Neural progenitor cell (in vitro differentiated cells): ENCODE results near the gene TUBGCP3. TPM values are rescaled to one million over a fixed set of nuclear protein-coding genes. Genes with fewer than 3 reads are reported as not detected.

Experiments
- DNase-seq: peaks from one replicate; pipeline ENCODE4 v3.0.0-alpha.2; 2016; ENCODE audit warnings: low spot score
- H2AFZ ChIP-seq: fragments of 200-600 bp; sonication (generic); replicated peaks from 2 replicates; pipeline ENCODE4 v1.6.1; 2016; ENCODE audit warnings: antibody characterized with exemption
- H3F3A ChIP-seq: fragments of 200-600 bp; sonication (generic); 2 replicates; pipeline ENCODE4 v1.6.1; 2016; ENCODE audit warnings: antibody characterized with exemption, low read depth
- H3K27ac ChIP-seq: fragments of 200-600 bp; sonication (generic); 2 replicates; pipeline ENCODE4 v1.5.1; 2016; ENCODE audit warnings: mild to moderate bottlenecking
- H3K27me3 ChIP-seq: fragments of 200-600 bp; sonication (generic); 2 replicates; pipeline ENCODE4 v1.6.1; 2016; ENCODE audit warnings: mild to moderate bottlenecking, moderate library complexity
- H3K36me3 ChIP-seq: fragments of 200-600 bp; sonication (generic); 2 replicates; pipeline ENCODE4 v1.5.1; 2016
- H3K4me1 ChIP-seq: fragments of 200-600 bp; sonication (generic); 2 replicates; pipeline ENCODE4 v1.6.1; 2016; ENCODE audit warnings: mixed run types
- H3K4me2 ChIP-seq: fragments of 200-600 bp; sonication (generic); 2 replicates; pipeline ENCODE4 v1.6.1; 2016
- H3K4me3 ChIP-seq: fragments of 200-600 bp; sonication (generic); 2 replicates; pipeline ENCODE4 v1.5.1; 2016
- H3K79me2 ChIP-seq: fragments of 200-600 bp; sonication (generic); 2 replicates; pipeline ENCODE4 v1.6.1; 2016; ENCODE audit warnings: low read depth
- H3K9ac ChIP-seq: fragments of 200-600 bp; sonication (generic); 2 replicates; pipeline ENCODE4 v1.6.1; 2016
- H3K9me3 ChIP-seq: fragments of 200-600 bp; sonication (generic); 2 replicates; pipeline ENCODE4 v1.5.1; 2016; ENCODE audit warnings: low read depth
- H4K20me1 ChIP-seq: fragments of 200-600 bp; sonication (generic); 2 replicates; pipeline ENCODE4 v1.6.1; 2016; ENCODE audit warnings: low read depth
- H3K27ac Mint-ChIP-seq: 3 replicates; pipeline ENCODE4 v1.8.0; 2021; ENCODE audit warnings: mixed read lengths
- H3K27me3 Mint-ChIP-seq: 2 replicates; pipeline ENCODE4 v1.8.0; 2022; ENCODE audit warnings: low read depth, mild to moderate bottlenecking, inconsistent platforms, moderate library complexity, mixed read lengths; ENCODE audit not compliant: insufficient read depth
- H3K36me3 Mint-ChIP-seq: 3 replicates; pipeline ENCODE4 v1.8.0; 2021; ENCODE audit warnings: mixed read lengths
- H3K4me1 Mint-ChIP-seq: 3 replicates; pipeline ENCODE4 v1.8.0; 2021; ENCODE audit warnings: mixed read lengths
- H3K4me3 Mint-ChIP-seq: 3 replicates; pipeline ENCODE4 v1.8.0; 2021; ENCODE audit warnings: mild to moderate bottlenecking, moderate library complexity, mixed read lengths
- H3K9me3 Mint-ChIP-seq: 3 replicates; pipeline ENCODE4 v1.8.0; 2020; ENCODE audit warnings: mixed read lengths
- EZH2 ChIP-seq: fragments of 200-600 bp; sonication (generic); IDR thresholded peaks from 2 replicates; pipeline ENCODE4 v1.6.1; 2017; ENCODE audit warnings: antibody characterized with exemption, mild to moderate bottlenecking, moderate library complexity
- EZH2phosphoT487 ChIP-seq: fragments of 200-600 bp; sonication (generic); IDR thresholded peaks from 2 replicates; pipeline ENCODE4 v1.6.1; 2017; ENCODE audit warnings: antibody characterized with exemption
- total RNA-seq: library from RNA; depleted of rRNA; stranded (reverse); fragments of >200 nt; gene quantifications from 2 replicates; pipeline ENCODE4 v1.2.3, GENCODE V29; 2015; ENCODE audit warnings: low replicate concordance
- TF ChIP-seq, protein P1 (sequence below): fragments of 200-600 bp; sonication (generic); IDR thresholded peaks from 2 replicates; pipeline ENCODE4 v1.5.1; 2017; ENCODE audit warnings: antibody characterized with exemption, mild to moderate bottlenecking

Gene TUBGCP3
- total RNA-seq, 1 donor from 2014 or later, result 33.6 TPM

DNA sequence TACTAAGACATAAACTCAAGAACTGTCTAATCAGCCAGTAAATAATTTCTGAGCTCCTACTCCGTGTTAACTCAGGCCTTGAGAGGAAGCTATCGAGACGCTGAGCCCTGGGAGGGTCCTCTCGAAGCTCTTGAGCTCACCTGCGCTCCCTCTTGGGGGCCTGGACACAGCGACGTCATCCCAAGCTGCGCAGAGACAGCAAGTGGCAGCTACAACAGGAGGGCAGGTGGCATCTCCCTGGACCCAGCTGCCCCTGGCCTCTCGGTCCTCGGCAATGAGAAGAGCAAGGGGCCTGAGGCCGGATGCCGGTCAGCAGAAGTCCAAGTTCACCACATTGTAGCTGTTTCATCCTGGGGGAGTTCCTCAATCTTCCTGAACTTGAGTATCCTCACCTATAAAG lies 30.5 kb upstream of the TUBGCP3 start:
- Mint-ChIP-seq H3K27ac (no peak overlapping the region), H3K27me3 (peaks cover 10% of the 10 kb centered on the region), H3K4me1 (peaks cover 5% of the 10 kb centered on the region), H3K9me3 (no peaks in the 10 kb centered on the region), H3K4me3 (no peak overlapping the region), H3K36me3 (no peaks in the 10 kb centered on the region)
- H3K4me3 ChIP-seq, result no peak overlapping the region
- no peaks in the 10 kb centered on the region for H4K20me1 ChIP-seq
- no peaks in the 10 kb centered on the region for H3K9me3 ChIP-seq
- peaks cover 4% of the 10 kb centered on the region for H3F3A ChIP-seq
- H3K79me2 ChIP-seq, result no peaks in the 10 kb centered on the region
- no peak overlapping the region for H2AFZ ChIP-seq
- H3K27me3 ChIP-seq, result peaks cover 9% of the 10 kb centered on the region
- no peaks in the 10 kb centered on the region for H3K4me1 ChIP-seq
- no peak overlapping the region for H3K4me2 ChIP-seq
- no peaks in the 10 kb centered on the region for H3K36me3 ChIP-seq
- TF ChIP-seq, protein P1, sequence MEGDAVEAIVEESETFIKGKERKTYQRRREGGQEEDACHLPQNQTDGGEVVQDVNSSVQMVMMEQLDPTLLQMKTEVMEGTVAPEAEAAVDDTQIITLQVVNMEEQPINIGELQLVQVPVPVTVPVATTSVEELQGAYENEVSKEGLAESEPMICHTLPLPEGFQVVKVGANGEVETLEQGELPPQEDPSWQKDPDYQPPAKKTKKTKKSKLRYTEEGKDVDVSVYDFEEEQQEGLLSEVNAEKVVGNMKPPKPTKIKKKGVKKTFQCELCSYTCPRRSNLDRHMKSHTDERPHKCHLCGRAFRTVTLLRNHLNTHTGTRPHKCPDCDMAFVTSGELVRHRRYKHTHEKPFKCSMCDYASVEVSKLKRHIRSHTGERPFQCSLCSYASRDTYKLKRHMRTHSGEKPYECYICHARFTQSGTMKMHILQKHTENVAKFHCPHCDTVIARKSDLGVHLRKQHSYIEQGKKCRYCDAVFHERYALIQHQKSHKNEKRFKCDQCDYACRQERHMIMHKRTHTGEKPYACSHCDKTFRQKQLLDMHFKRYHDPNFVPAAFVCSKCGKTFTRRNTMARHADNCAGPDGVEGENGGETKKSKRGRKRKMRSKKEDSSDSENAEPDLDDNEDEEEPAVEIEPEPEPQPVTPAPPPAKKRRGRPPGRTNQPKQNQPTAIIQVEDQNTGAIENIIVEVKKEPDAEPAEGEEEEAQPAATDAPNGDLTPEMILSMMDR, result no peak
- TF ChIP-seq EZH2phosphoT487 (no peak), EZH2 (no peak)
- DNase-seq, result no peak
- no peak overlapping the region for H3K27ac ChIP-seq
- H3K9ac ChIP-seq, result no peak overlapping the region

DNA sequence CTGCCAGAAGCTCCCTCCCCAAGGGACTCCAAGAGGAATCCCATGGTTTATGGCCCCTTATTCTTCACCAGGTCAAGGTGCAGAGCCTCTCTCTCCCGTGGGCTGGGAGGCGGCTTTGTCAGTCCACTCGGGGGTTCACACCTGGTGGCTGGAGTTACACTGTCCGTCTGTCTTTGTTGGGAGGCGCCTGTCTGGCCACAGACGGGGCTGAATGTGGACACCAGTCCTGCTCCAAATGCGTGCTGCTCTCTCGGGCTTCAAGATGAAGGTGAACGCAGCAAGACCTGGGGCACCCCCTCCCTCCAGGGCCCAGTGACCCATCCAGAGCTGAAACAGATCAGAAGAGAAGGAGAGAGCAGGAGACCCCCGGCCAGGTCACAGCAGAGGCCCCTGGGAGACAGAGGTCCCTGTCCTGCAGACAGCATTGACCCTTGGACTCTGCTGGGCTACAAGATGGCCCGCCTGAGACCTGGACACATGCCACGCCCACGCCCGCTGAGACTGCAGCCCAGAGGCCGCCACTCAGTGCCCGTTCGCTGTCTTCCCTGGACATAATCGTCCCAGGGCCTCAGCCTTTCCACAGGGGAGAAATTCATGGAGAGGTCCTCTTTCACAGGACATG lies 29.9 kb upstream of the TUBGCP3 start:
- Histone ChIP-seq H3K79me2 (no peaks in the 10 kb centered on the region), H3K4me2 (no peak overlapping the region), H3K36me3 (no peaks in the 10 kb centered on the region), H2AFZ (no peak overlapping the region), H3K27me3 (peaks cover 9% of the 10 kb centered on the region), H3K9ac (no peak overlapping the region), H3K4me1 (no peaks in the 10 kb centered on the region), H3K4me3 (no peak overlapping the region), H3K9me3 (no peaks in the 10 kb centered on the region), H3K27ac (no peak overlapping the region), H3F3A (peaks cover 4% of the 10 kb centered on the region), H4K20me1 (no peaks in the 10 kb centered on the region)
- Mint-ChIP-seq H3K27me3 (peaks cover 7% of the 10 kb centered on the region), H3K36me3 (no peaks in the 10 kb centered on the region), H3K4me1 (peaks cover 5% of the 10 kb centered on the region), H3K27ac (peak overlapping the region; percentile 69), H3K4me3 (no peak overlapping the region), H3K9me3 (no peaks in the 10 kb centered on the region)
- TF ChIP-seq EZH2 (no peak), EZH2phosphoT487 (no peak)
- TF ChIP-seq, protein P1, result no peak
- no peak for DNase-seq

- Mint-ChIP-seq H3K9me3 (no peaks in the 10 kb centered on the region), H3K27ac (no peak overlapping the region), H3K4me1 (peaks cover 5% of the 10 kb centered on the region), H3K27me3 (peaks cover 7% of the 10 kb centered on the region), H3K36me3 (no peaks in the 10 kb centered on the region), H3K4me3 (no peak overlapping the region)
- TF ChIP-seq, protein P1, result peak; percentile 77
- TF ChIP-seq EZH2 (no peak), EZH2phosphoT487 (no peak)
- Histone ChIP-seq H3F3A (peaks cover 4% of the 10 kb centered on the region), H3K9me3 (no peaks in the 10 kb centered on the region), H3K4me2 (no peak overlapping the region), H3K27ac (no peak overlapping the region), H3K4me1 (no peaks in the 10 kb centered on the region), H4K20me1 (no peaks in the 10 kb centered on the region), H3K4me3 (no peak overlapping the region), H3K9ac (no peak overlapping the region), H3K36me3 (no peaks in the 10 kb centered on the region), H3K27me3 (peaks cover 9% of the 10 kb centered on the region), H3K79me2 (no peaks in the 10 kb centered on the region), H2AFZ (no peak overlapping the region)
- DNase-seq, result peak; percentile 65
Observed at GRCh38 chr13:112616586-112617362, 28.8 kb upstream of the TUBGCP3 start.
